Glomerular endothelial cell (primary cell): ENCODE measurements around the gene MRPS18C. TPM values are rescaled to one million over a fixed set of nuclear protein-coding genes. Genes with fewer than 3 reads are reported as not detected.

Experiments used
- DNase-seq: peaks from one replicate; pipeline ENCODE4 v3.0.0-alpha.2; 2011; ENCODE audit warnings: low read depth, low spot score; ENCODE audit errors: extremely low read depth
- total RNA-seq: library from RNA; depleted of rRNA; stranded (reverse); fragments of >200 nt; gene quantifications from 2 replicates; pipeline ENCODE4 v1.2.3, GENCODE V29; 2015

MRPS18C gene
- 14.5 and 18.6 TPM in 2 replicates for total RNA-seq

GRCh38 chr4:83455281-83456183 lies at the start of gene MRPS18C, which contains the start of gene HELQ:
TSS of gene MRPS18C (plus strand) at chr4:83456058. CDS start at chr4:83456078, 20 bp downstream.
TSS of gene HELQ (minus strand) at chr4:83455823. CDS start at chr4:83455693, 130 bp downstream.
- DNase-seq = peak; percentile 97

- DNase-seq = no peak
Measured at GRCh38 chr4:83408908-83409307, 47.0 kb upstream of the MRPS18C start.

- no peak for DNase-seq
Measured at GRCh38 chr4:83413676-83414075, 42.2 kb upstream of the MRPS18C start.

GRCh38 chr4:83417566-83417965 lies 38.3 kb upstream of the MRPS18C start:
- no peak for DNase-seq

- DNase-seq = no peak
Measured at GRCh38 chr4:83418211-83418610, 37.6 kb upstream of the MRPS18C start.

- DNase-seq = no peak
Measured at GRCh38 chr4:83431200-83431599, 24.7 kb upstream of the MRPS18C start.

- no peak for DNase-seq
Measured at GRCh38 chr4:83436680-83437079, 19.2 kb upstream of the MRPS18C start.

GRCh38 chr4:83438719-83439118 lies 17.1 kb upstream of the MRPS18C start:
- DNase-seq = no peak

- DNase-seq = no peak
Measured at GRCh38 chr4:83440148-83440814, 15.6 kb upstream of the MRPS18C start.

- no peak for DNase-seq
Measured at GRCh38 chr4:83440899-83441298, 15.0 kb upstream of the MRPS18C start.

GRCh38 chr4:83449009-83449408 lies 6.8 kb upstream of the MRPS18C start:
- DNase-seq = no peak

GRCh38 chr4:83454686-83455085 lies 1.2 kb upstream of the MRPS18C start:
- no peak for DNase-seq

GRCh38 chr4:83456184-83456501 lies 285 bp downstream of the MRPS18C start:
- DNase-seq = no peak

GRCh38 chr4:83473423-83473822 lies 17.6 kb downstream of the MRPS18C start:
- DNase-seq = no peak

- no peak for DNase-seq
Measured at GRCh38 chr4:83473966-83474365, 18.1 kb downstream of the MRPS18C start.

GRCh38 chr4:83484500-83485461 lies 28.9 kb downstream of the MRPS18C start, which contains the start of gene ABRAXAS1:
TSS of gene ABRAXAS1 (minus strand) at chr4:83485100. CDS start at chr4:83485072, 28 bp downstream.
- peak; percentile 20 for DNase-seq

- no peak for DNase-seq
Measured at GRCh38 chr4:83486457-83487129, 30.7 kb downstream of the MRPS18C start.

- no peak for DNase-seq
Measured at GRCh38 chr4:83489711-83490326, 34.0 kb downstream of the MRPS18C start.

- peak; percentile 31 for DNase-seq
Measured at GRCh38 chr4:83490876-83491450, 35.1 kb downstream of the MRPS18C start.
